22Rv1 (cell line): ENCODE data around the gene PRKD2.
A peak's percentile ranks its signal among the peaks of the same experiment; 100 is the strongest.

Experiments used
- H3K27ac ChIP-seq: fragments of 450-650 bp; 2 replicates; pipeline ENCODE4 v1.5.1; 2017
- ZFX ChIP-seq: fragments of 450-650 bp; IDR thresholded peaks from 2 replicates; pipeline ENCODE4 v1.6.1; 2017; ENCODE audit warnings: antibody characterized with exemption, borderline replicate concordance
- TF ChIP-seq, protein P1 (sequence below): fragments of 450-650 bp; IDR thresholded peaks from 2 replicates; pipeline ENCODE4 v1.5.1; 2017; ENCODE audit warnings: mild to moderate bottlenecking

PRKD2 gene

DNA sequence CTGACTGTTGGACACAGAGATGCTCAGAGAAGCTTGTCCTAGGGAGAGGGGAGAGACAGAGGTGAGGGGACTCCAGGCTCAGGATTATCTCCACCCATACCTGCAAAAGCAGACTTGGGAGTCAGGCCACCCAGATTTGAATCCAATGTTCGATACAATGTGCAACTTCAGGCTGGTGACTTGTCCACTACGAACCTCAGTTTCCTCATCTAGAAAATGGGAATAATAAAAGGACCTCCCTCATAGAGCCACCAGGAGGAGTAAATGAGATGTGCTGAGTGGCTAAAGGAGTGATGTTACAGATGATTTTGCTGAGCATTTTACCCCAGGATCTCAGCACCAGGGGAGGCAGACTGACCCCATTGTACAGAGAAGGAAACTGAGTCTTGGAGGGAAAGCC, 25.0 kb downstream of the PRKD2 start:
- TF ChIP-seq ZFX, result no peak
- TF ChIP-seq, protein P1, sequence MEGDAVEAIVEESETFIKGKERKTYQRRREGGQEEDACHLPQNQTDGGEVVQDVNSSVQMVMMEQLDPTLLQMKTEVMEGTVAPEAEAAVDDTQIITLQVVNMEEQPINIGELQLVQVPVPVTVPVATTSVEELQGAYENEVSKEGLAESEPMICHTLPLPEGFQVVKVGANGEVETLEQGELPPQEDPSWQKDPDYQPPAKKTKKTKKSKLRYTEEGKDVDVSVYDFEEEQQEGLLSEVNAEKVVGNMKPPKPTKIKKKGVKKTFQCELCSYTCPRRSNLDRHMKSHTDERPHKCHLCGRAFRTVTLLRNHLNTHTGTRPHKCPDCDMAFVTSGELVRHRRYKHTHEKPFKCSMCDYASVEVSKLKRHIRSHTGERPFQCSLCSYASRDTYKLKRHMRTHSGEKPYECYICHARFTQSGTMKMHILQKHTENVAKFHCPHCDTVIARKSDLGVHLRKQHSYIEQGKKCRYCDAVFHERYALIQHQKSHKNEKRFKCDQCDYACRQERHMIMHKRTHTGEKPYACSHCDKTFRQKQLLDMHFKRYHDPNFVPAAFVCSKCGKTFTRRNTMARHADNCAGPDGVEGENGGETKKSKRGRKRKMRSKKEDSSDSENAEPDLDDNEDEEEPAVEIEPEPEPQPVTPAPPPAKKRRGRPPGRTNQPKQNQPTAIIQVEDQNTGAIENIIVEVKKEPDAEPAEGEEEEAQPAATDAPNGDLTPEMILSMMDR, result no peak
- no peak overlapping the region for H3K27ac ChIP-seq

DNA sequence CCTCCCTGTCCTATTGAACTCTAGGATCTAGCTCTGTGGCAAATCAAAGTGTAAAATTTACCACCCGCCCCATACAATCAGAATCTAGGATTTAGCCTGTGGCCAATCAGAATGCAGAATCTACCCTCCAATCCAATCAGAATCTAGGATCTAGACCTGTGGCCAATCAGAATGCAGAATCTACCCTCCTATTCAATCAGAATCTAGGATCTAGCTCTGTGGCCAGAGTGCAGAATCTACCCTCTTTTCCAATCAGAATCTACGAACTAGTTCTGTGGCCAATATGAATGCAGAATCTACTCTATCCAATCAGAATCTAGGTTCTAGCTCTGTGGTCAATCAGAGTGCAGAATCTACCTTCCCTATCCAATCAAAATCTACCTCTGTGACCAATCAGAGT, 25.8 kb downstream of the PRKD2 start:
- no peak for TF ChIP-seq ZFX
- TF ChIP-seq, protein P1, result no peak
- no peak overlapping the region for H3K27ac ChIP-seq

DNA sequence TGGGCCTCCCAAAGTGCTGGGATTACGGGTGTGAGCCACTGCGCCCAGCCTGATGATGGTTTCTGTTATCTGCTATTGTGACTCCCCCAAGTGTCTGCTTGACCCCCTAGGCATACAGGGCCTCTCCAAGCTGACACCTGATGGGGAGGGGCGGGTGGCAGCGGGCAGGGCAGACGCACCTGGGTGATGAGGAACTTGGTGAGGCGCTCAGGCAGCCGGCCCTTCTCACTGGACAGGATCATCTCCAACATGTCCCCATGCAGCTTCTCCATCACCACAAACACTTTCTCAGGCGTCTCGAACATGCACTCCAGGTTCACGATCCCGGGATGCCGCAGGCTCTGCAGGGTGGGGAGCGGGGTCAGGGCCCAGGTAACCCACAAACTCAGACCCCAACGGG, 27.6 kb downstream of the PRKD2 start:
- TF ChIP-seq ZFX, result no peak
- TF ChIP-seq, protein P1, result no peak
- no peak overlapping the region for H3K27ac ChIP-seq

DNA sequence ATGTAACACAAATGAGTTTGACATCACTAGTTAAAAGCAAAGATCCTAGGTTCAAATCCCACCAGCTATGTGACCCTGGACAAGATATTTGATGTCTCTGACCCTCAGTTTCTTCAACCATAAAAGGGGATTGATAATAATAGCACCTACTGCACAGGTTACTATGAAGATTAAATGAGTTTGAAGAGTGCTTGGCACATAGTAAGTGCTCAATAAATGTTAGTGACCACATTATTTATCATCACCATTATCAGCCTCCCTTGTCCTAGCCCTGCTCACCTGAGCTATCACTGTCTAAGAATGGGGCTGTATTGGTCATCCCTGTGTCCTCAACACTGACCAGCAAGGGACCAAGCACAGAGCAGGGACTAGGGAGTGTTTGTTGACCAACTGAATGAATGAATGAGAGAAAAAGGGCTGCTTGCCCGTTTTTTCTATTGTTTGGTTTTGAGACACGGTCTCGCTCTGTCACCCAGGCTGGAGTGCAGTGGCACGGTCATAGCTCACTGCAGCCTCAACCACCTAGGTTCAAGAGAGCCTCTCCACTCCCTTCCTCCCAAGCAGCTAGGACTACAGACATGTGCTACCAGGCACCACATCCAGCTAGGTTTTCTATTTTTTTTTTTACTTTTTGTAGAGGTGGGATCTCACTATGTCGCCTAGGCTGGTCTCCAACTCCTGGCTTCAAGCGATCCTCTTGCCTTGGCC, 29.3 kb downstream of the PRKD2 start:
- TF ChIP-seq ZFX, result no peak
- TF ChIP-seq, protein P1, result no peak

DNA sequence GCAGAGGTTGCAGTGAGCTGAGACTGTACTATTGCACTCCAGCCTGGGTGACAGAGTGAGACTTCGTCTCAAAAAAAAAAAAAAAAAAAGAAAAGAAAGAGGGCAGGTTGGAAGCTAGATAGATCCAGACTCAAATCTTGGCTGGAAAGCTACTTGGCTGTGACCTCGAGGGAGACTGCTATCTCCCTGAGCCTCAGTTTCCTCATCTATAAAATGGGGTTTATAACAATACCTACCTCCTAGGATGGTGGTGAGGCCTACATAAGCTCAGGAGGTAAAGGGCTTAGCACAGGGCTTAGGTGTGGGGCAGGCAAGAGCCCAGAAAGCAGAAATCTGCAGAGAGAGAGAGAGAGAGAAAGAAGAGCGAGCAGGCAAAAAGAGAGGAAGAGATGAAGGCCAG, 31.7 kb downstream of the PRKD2 start:
- H3K27ac ChIP-seq, result no peak overlapping the region
- TF ChIP-seq, protein P1, result no peak
- TF ChIP-seq ZFX, result no peak

More for the DNA sequence above, 29.3 kb downstream of the PRKD2 start:
- H3K27ac ChIP-seq, result no peak overlapping the region

DNA sequence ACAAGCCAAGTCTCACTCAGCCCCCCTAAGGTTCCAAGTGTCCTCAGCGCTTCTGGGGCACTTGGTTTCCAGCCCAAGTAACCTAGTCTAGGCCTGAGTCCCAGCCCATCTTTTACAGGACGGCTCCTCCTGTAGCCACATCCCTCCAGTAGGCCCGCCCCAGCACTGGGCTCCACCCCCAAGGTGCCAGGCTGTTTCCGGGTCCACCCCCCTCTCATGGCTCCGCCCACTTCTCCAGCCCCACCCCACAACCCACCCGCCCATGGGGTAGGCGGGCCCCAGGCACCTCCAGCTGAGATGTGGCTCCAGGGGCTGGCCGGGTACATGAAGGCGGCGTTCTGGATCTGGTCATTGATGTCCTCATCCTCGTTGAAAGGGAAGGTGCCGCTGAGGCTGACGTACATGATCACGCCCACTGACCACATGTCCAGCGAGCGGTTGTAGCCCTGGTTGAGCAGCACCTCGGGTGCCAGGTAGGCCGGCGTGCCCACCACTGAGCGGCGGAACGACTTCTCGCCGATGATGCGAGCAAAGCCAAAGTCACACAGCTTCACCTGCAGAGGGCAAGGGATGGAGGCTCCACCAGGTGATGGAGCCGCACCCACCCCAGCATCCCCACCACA, 38.7 kb downstream of the PRKD2 start:
- peak overlapping the region; percentile 58 for H3K27ac ChIP-seq
- TF ChIP-seq ZFX, result no peak
- TF ChIP-seq, protein P1, result no peak

DNA sequence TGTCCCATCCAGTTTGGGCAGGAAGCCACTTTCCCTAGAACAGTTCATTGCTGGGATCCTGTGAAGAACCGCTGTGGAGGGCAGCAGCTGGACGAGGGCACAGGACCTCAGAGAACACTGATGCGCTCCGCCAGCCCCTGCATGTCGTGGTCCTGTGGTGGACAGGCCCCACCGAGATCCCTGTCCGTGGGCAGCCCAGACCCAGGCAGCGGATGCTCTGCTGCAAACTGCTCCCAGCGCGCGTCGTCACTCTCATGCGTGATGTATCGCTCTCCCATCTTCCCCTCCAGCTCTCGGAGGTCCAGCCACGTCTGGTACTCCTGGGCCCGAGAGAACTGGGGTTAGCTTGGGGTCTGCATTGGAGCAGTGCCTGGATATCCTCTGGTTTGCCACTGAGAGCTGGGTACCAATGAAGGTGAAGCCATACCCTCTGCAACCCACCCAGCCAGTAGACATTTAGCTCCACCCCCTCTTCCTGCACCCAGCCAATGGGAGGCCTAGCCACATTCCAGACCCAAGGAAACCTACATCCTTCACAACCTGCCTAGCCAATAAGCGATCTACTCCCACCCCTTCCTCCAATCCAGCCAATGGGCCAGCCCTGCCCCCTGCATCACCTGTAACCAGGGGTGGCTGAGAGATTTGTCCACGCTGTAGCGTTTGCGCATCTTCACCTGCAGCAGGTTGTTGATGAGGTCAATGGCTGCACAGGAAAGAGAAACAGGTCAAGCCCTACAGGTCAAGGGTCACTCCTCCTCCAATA, 42.3 kb downstream of the PRKD2 start:
- H3K27ac ChIP-seq, result no peak overlapping the region
- no peak for TF ChIP-seq ZFX
- TF ChIP-seq, protein P1, result no peak
